Duodenal mucosa (tissue), 2 donors: ENCODE measurements around the gene INSYN2B.

Experiments used
- H3K27ac ChIP-seq: one replicate; pipeline ENCODE4 v1.7.0; 2013; ENCODE audit warnings: low read depth, low read length
- H3K27me3 ChIP-seq, 2 donors: one replicate each; pipeline ENCODE4 v1.7.0; 2013; ENCODE audit warnings: low read length in 2 of 2, control low read depth in 1 of 2; ENCODE audit not compliant: insufficient read depth in 2 of 2, control insufficient read depth in 1 of 2
- H3K36me3 ChIP-seq, 2 donors: one replicate each; pipeline ENCODE4 v1.7.0; 2013; ENCODE audit warnings: low read length in 2 of 2, control low read depth in 1 of 2; ENCODE audit not compliant: insufficient read depth in 2 of 2, control insufficient read depth in 1 of 2
- H3K4me1 ChIP-seq, 2 donors: one replicate each; pipeline ENCODE4 v1.7.0; 2013; ENCODE audit warnings: low read length in 2 of 2, control low read depth in 1 of 2; ENCODE audit not compliant: insufficient read depth in 2 of 2, control insufficient read depth in 1 of 2
- H3K4me3 ChIP-seq, 2 donors: one replicate each; pipeline ENCODE4 v1.7.0; 2013; ENCODE audit warnings: low read length in 2 of 2, low read depth in 1 of 2
- H3K9ac ChIP-seq, 2 donors: one replicate each; pipeline ENCODE4 v1.7.0; 2013; ENCODE audit warnings: low read length in 2 of 2, low read depth in 1 of 2
- H3K9me3 ChIP-seq, 2 donors: one replicate each; pipeline ENCODE4 v1.7.0; 2013; ENCODE audit warnings: low read length in 2 of 2, control low read depth in 1 of 2; ENCODE audit not compliant: control insufficient read depth in 1 of 2

The INSYN2B gene

DNA sequence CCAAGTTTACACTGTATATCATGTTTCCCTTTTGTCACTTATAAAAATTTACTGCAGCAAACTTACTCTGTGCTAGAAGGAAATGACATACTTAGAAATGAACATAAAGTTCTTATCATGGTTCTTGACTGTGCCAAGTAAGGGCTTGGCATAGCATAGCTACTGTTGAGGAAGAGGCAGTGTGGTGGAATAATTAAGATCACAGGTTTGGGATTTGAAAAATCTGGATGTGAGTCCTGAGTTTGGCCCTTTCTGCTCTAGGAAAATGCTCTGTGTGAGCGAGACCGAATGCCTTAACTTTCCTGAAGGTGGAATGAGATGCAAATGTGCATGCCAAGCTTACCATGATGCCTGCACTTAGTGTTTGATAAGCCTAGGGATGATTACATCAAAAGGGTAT, 99.5 kb downstream of the INSYN2B start:
- Histone ChIP-seq H3K9me3 (no peaks in the 10 kb centered on the region), H3K36me3 (no peaks in the 10 kb centered on the region), H3K27me3 (no peaks in the 10 kb centered on the region), H3K4me3 (no peak overlapping the region), H3K4me1 (no peaks in the 10 kb centered on the region), H3K27ac (no peak overlapping the region), H3K9ac (no peak overlapping the region)

DNA sequence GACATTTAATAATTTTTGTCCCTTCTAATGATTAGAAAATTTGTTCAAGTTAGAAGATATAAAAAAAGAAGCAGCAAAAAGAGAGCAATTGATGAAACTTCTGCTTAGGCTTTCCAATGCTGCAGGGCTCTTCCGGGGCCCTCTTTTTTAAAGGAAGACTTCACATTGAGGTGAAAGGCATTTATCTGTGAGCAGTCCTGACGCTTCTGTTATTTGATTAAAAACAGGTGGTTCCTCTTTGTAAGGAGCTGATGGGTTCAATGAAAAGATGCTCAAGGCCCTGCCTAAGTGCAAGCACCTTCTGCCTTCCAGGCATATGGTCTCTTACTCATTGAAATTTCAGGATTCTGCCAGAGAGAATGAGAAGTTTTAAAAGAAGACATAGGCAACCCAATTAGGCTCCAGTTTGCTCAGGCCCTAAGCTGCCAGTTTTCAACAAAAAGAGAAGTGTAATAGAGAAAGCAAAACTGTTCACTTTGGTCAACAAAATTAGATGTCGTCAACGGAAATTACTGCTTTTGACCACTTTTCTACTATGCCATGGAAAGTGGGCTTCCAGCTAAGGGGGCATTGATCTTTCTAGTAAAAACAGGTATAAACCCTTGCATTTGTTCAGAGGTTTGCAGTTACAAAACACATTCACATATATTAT, 100.2 kb downstream of the INSYN2B start:
- Histone ChIP-seq H3K4me1 (no peaks in the 10 kb centered on the region), H3K9me3 (no peaks in the 10 kb centered on the region), H3K36me3 (no peaks in the 10 kb centered on the region), H3K27me3 (no peaks in the 10 kb centered on the region), H3K4me3 (no peak overlapping the region), H3K27ac (no peak overlapping the region), H3K9ac (no peak overlapping the region)

DNA sequence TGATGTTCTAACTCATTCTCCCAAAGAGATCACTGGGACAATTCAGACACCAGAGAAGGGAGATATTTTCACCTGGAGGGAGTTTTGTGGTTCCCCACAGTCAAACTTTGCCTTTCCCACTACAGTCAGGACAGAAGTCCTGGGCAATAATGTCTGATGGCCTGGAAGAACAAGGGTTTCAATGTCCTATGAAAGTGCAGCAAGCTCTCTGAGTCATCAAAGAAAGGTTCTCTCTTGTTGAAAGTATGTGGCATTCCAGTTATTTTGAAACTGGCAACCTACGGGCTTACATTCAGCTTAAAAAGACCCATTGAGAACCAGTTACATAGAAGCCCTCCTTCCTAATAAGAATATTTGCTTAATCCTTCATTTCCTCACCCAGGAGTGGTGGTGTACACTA, 103.9 kb downstream of the INSYN2B start:
- no peak overlapping the region for H3K4me3 ChIP-seq
- H3K27me3 ChIP-seq, result no peaks in the 10 kb centered on the region
- no peaks in the 10 kb centered on the region for H3K4me1 ChIP-seq
- H3K27ac ChIP-seq, result no peak overlapping the region
- H3K9me3 ChIP-seq, result no peaks in the 10 kb centered on the region
- no peak overlapping the region for H3K9ac ChIP-seq
- H3K36me3 ChIP-seq, result no peaks in the 10 kb centered on the region

DNA sequence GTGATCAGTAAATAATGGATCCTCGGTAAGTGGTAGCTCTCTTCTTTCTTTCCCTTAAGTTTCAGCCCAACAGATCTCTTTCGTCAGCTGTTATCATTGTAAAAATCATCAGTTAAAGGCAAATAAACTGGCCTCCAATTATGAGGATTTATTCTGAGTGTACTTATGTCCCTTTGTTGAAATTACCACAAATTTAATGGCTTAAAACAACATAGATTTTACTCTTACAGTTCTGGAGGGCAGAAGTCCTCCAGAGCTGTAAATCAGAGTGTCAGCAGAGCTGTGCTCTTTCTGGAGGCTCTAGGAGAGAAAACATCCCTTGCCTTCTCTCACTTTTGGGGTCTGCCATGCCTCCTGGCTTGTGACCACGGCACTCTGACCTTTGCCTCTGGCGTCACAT, 104.6 kb downstream of the INSYN2B start:
- Histone ChIP-seq H3K9ac (no peak overlapping the region), H3K27me3 (no peaks in the 10 kb centered on the region), H3K4me3 (no peak overlapping the region), H3K36me3 (no peaks in the 10 kb centered on the region), H3K9me3 (no peaks in the 10 kb centered on the region), H3K4me1 (no peaks in the 10 kb centered on the region), H3K27ac (no peak overlapping the region)

DNA sequence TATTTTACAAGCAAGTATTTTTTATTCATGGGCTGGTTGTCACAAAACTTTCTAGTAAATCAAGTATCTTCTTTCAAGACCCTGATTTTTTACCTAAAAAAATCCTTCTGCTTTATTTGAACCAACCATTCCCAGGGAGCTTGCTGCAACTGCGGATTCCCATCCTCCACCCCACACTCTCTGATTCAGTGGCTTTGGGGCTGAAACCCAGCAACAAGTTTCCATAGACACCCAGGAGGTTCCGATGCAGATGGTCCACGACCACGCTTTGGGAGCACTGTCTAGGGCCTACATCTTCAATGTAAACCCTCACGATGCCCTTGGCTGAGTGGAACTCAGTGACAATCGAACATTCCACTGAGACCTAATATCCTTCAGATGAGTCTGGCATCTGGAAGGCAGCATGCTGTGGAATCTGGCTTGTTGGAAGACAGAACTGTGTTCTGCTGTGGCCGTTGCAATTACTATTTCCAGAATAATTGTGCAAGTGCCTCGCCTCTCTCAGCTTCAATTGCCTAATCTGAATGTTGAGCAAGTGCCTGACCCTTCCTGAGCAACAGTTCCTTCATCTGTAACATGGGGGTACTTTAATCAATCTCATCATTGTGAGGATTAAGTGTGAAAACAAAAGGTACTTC, 105.1 kb downstream of the INSYN2B start:
- no peak overlapping the region for H3K9ac ChIP-seq
- H3K9me3 ChIP-seq, result no peaks in the 10 kb centered on the region
- no peak overlapping the region for H3K27ac ChIP-seq

DNA sequence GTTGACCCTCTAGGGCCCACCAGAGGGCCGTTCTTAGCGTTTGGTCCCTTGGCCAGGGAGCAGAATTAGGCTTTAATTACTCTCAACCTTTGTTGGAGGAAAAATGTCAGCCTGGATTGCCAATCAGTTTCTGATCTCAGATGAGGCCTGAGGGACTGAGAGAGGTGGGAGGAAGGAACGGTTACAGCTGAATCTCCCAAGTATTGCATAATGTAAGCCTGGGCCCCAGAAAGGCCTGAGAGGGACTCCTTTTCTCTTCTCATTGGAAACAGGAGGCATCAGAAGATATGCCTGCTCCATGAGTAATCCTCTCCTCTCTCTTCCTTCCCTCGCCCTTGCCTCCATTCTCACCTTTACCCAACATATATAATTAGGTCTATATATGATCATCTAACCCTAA, 105.7 kb downstream of the INSYN2B start:
- H3K36me3 ChIP-seq, result no peaks in the 10 kb centered on the region
- no peaks in the 10 kb centered on the region for H3K4me1 ChIP-seq
- no peaks in the 10 kb centered on the region for H3K9me3 ChIP-seq
- H3K27ac ChIP-seq, result no peak overlapping the region
- no peak overlapping the region for H3K4me3 ChIP-seq
- H3K9ac ChIP-seq, result no peak overlapping the region
- H3K27me3 ChIP-seq, result no peaks in the 10 kb centered on the region

More for the DNA sequence above, 105.1 kb downstream of the INSYN2B start:
- H3K27me3 ChIP-seq, result no peaks in the 10 kb centered on the region
- no peak overlapping the region for H3K4me3 ChIP-seq
- no peaks in the 10 kb centered on the region for H3K4me1 ChIP-seq
- H3K36me3 ChIP-seq, result no peaks in the 10 kb centered on the region

DNA sequence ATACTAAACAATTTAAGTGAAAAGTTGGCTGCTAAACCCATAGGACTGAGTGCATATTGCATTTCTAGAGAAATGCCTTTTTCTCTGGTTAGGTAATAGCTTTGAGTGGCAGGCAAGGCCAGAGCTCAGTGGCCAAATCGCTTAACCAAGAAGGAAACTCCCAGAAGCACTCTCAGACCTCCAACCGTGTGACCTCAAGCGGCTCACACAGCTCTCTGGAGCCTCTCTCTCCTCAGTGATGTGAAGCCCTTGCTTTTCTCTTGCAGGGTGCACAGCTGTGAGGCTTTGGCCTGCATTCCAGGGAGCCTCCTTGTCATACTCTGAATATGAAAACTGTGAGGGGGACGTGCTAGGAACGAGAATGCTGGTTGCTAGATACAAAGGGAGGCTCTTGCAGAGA, 106.7 kb downstream of the INSYN2B start:
- no peak overlapping the region for H3K9ac ChIP-seq
- no peaks in the 10 kb centered on the region for H3K9me3 ChIP-seq
- no peak overlapping the region for H3K4me3 ChIP-seq
- no peaks in the 10 kb centered on the region for H3K27me3 ChIP-seq
- H3K36me3 ChIP-seq, result no peaks in the 10 kb centered on the region
- no peak overlapping the region for H3K27ac ChIP-seq
- no peaks in the 10 kb centered on the region for H3K4me1 ChIP-seq

DNA sequence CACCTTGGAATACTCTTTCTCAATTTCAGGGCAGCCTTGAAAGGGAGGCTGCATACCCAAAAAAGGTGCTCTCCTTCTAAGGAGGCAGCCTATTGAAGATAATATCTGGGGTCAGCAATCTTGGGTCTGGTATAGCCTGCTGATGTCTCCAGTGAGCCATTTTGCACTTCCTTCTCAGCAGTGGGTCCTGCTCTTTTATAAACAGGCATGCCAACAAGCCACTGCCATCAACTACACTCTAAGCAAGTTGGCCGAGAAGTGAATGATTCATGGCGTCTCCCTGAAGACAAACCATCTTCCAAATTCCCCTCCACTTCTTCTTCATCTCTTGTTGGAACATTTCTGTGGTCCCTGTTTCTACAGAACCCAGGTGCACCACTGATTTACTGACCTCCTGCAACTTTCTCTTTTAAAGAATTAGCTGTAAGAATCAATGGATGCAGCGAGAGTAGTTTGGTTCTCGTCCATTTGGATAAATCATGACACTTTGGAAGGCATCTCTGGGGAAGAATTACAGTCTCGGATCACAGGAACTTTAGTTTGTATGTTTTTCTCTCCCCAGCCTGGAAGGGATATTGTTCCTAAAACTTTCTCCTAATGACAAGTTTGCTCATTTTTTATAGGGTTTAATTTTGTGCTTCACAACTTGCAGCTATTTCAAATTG, 108.3 kb downstream of the INSYN2B start:
- H3K27ac ChIP-seq, result no peak overlapping the region
- no peaks in the 10 kb centered on the region for H3K4me1 ChIP-seq
- H3K36me3 ChIP-seq, result no peaks in the 10 kb centered on the region
- H3K4me3 ChIP-seq, result no peak overlapping the region
- no peak overlapping the region for H3K9ac ChIP-seq
- no peaks in the 10 kb centered on the region for H3K9me3 ChIP-seq
- no peaks in the 10 kb centered on the region for H3K27me3 ChIP-seq

DNA sequence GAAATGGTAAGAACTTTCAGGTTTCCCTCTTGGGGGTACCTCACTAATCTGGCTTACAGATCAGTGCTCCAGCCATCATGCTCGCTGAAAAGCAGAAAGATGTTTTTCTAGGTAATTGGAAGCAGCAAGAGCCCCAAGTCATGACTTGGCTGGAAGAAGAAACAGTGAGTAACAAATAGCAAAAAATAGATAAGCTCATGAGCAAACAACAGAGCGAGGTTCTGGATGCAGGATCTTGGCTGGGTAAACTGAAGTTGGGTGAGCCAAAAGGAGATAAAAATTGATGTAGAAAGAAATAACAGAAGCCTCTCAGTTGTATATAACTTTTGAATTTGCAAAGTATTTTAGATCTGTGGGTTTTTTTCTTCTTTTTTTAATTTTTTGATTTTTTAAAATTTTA, 110.1 kb downstream of the INSYN2B start:
- Histone ChIP-seq H3K27ac (no peak overlapping the region), H3K9me3 (no peaks in the 10 kb centered on the region), H3K4me3 (no peak overlapping the region), H3K9ac (no peak overlapping the region), H3K4me1 (no peaks in the 10 kb centered on the region), H3K27me3 (no peaks in the 10 kb centered on the region), H3K36me3 (no peaks in the 10 kb centered on the region)

DNA sequence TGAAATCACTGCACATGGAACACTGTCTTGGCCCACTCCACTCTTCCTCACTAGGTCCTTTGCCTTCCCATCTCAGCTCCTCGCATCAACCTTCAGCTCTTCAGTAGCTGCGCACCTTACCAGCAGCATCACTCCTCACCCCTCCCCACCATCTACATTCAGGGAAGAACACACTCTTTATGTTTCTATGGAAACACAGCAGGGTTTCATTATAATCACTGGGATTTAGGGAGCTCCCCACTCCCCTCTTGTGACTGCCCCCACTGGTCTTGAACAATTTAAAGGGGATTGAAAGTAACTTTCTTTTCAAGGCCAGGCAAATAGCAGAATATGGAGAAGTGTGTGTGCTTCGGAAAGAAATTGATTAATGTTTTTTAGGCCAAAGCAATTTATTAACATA, 111.2 kb downstream of the INSYN2B start:
- no peak overlapping the region for H3K27ac ChIP-seq
- no peaks in the 10 kb centered on the region for H3K27me3 ChIP-seq
- H3K36me3 ChIP-seq, result no peaks in the 10 kb centered on the region

More for the DNA sequence above, 111.2 kb downstream of the INSYN2B start:
- no peak overlapping the region for H3K9ac ChIP-seq
- no peak overlapping the region for H3K4me3 ChIP-seq
- H3K9me3 ChIP-seq, result no peaks in the 10 kb centered on the region
- H3K4me1 ChIP-seq, result no peaks in the 10 kb centered on the region
